GM19239 (cell line): Measurements from ENCODE around the gene TOR1A.

Experiments used
- DNase-seq: peaks from one replicate; pipeline ENCODE4 v3.0.0; 2011; ENCODE audit warnings: low spot score; ENCODE audit not compliant: insufficient read length
- FAIRE-seq: peaks from 2 replicates; lab custom pipeline; 2011; peaks lifted over from hg19 to GRCh38; lab: Jason Lieb, UNC

TOR1A gene

GRCh38 chr9:129762985-129763926 lies 60.7 kb downstream of the TOR1A start:
- DNase-seq, result no peak
- no peak for FAIRE-seq
